Liver (tissue), 9 donors: ENCODE data around the gene LRMDA. TPM values are rescaled to one million over a fixed set of nuclear protein-coding genes. Genes with fewer than 3 reads are reported as not detected.

ENCODE experiments used
- DNase-seq: peaks from one replicate; pipeline ENCODE4 v3.0.0-alpha.2; 2017; ENCODE audit warnings: low spot score
- H3K27ac ChIP-seq, 2 donors: one replicate each; pipeline ENCODE4 v1.7.0; 2013; ENCODE audit warnings: inconsistent platforms in 2 of 2, low read length in 2 of 2, control low read depth in 1 of 2, low read depth in 1 of 2, mild to moderate bottlenecking in 1 of 2
- H3K27me3 ChIP-seq, 4 donors: one replicate each; pipeline versions ENCODE4 v1.6.1 to v1.7.0; 2013; ENCODE audit warnings: low read length in 3 of 4, inconsistent platforms in 1 of 4, mild to moderate bottlenecking in 1 of 4, moderate library complexity in 1 of 4; ENCODE audit not compliant: control insufficient read depth in 4 of 4, insufficient read depth in 4 of 4
- H3K36me3 ChIP-seq, 4 donors: one replicate each; pipeline versions ENCODE4 v1.6.1 to v1.7.0; 2013; ENCODE audit warnings: low read length in 3 of 4, mild to moderate bottlenecking in 3 of 4, low read depth in 1 of 4, moderate library complexity in 1 of 4; ENCODE audit not compliant: control insufficient read depth in 4 of 4, insufficient read depth in 3 of 4
- H3K4me1 ChIP-seq, 4 donors: one replicate each; pipeline versions ENCODE4 v1.6.1 to v1.7.0; 2013; ENCODE audit warnings: low read length in 3 of 4, mild to moderate bottlenecking in 3 of 4, moderate library complexity in 1 of 4; ENCODE audit not compliant: control insufficient read depth in 4 of 4, insufficient read depth in 4 of 4
- H3K4me3 ChIP-seq, 3 donors: one replicate each; pipeline versions ENCODE4 v1.6.1 to v1.7.0; 2013; ENCODE audit warnings: low read length in 3 of 3, control low read depth in 1 of 3, low read depth in 1 of 3, mild to moderate bottlenecking in 1 of 3
- H3K9ac ChIP-seq, 2 donors: one replicate each; pipeline ENCODE4 v1.7.0; 2013; ENCODE audit warnings: low read length in 2 of 2, mild to moderate bottlenecking in 2 of 2, moderate library complexity in 2 of 2, control low read depth in 1 of 2, low read depth in 1 of 2
- H3K9me3 ChIP-seq, 4 donors: one replicate each; pipeline versions ENCODE4 v1.6.1 to v1.7.0; 2013; ENCODE audit warnings: low read length in 3 of 4; ENCODE audit not compliant: control insufficient read depth in 4 of 4
- ATF3 ChIP-seq: IDR thresholded peaks from 2 replicates; pipeline ENCODE4 v1.6.1; 2016; ENCODE audit warnings: antibody characterized with exemption
- CTCF ChIP-seq: fragments of 150-350 bp; IDR thresholded peaks from 2 replicates; pipeline ENCODE4 v1.5.1; 2017; ENCODE audit warnings: improper control_type of control experiment, low read depth, low read length; ENCODE audit not compliant: missing input control
- FOXA1 ChIP-seq: IDR thresholded peaks from 2 replicates; pipeline ENCODE4 v1.6.1; 2016; ENCODE audit warnings: antibody characterized with exemption
- FOXA2 ChIP-seq: IDR thresholded peaks from 2 replicates; pipeline ENCODE4 v1.6.1; 2016; ENCODE audit warnings: antibody characterized with exemption
- GABPA ChIP-seq, 2 donors: IDR thresholded peaks in 1 of 2; conservative IDR thresholded peaks in 1 of 2; 2 replicates each; pipeline ENCODE4 v1.6.1; 2016; ENCODE audit warnings: antibody characterized with exemption in 2 of 2, mild to moderate bottlenecking in 1 of 2, moderate library complexity in 1 of 2
- HNF4A ChIP-seq, 2 donors: conservative IDR thresholded peaks; 2 replicates each; pipeline ENCODE4 v1.6.1; 2016; ENCODE audit warnings: antibody characterized with exemption in 2 of 2, mild to moderate bottlenecking in 2 of 2
- JUND ChIP-seq, 2 donors: IDR thresholded peaks; 2 replicates each; pipeline ENCODE4 v1.6.1; 2016; ENCODE audit warnings: antibody characterized with exemption in 2 of 2
- MAX ChIP-seq: IDR thresholded peaks from 2 replicates; pipeline ENCODE4 v1.6.1; 2016; ENCODE audit warnings: antibody characterized with exemption
- NR2F2 ChIP-seq: IDR thresholded peaks from 2 replicates; pipeline ENCODE4 v1.6.1; 2016; ENCODE audit warnings: antibody characterized with exemption
- RAD21 ChIP-seq, 2 donors: IDR thresholded peaks; 2 replicates each; pipeline ENCODE4 v1.6.1; 2016; ENCODE audit warnings: antibody characterized with exemption in 2 of 2, mild to moderate bottlenecking in 2 of 2
- REST ChIP-seq: IDR thresholded peaks from 2 replicates; pipeline ENCODE4 v1.6.1; 2016; ENCODE audit warnings: antibody characterized with exemption, mild to moderate bottlenecking
- RXRA ChIP-seq, 2 donors: IDR thresholded peaks; 2 replicates each; pipeline ENCODE4 v1.6.1; 2017 to 2018; ENCODE audit warnings: antibody characterized with exemption in 2 of 2, mild to moderate bottlenecking in 1 of 2
- TAF1 ChIP-seq: conservative IDR thresholded peaks from 2 replicates; pipeline ENCODE4 v1.6.1; 2016; ENCODE audit warnings: antibody characterized with exemption, mild to moderate bottlenecking
- YY1 ChIP-seq: IDR thresholded peaks from 2 replicates; pipeline ENCODE4 v1.6.1; 2016; ENCODE audit warnings: antibody characterized with exemption, mild to moderate bottlenecking
- WGBS: extraction: QIAGEN DNeasy Blood & Tissue Kit; methylation state at CpG from one replicate; pipeline ENCODE4 v1.1.7; 2013; 5-methylcytosine and 5-hydroxymethylcytosine counted together
- polyA plus RNA-seq, 2 donors: library from polyadenylated mRNA; stranded (reverse) in 1 of 2; unstranded in 1 of 2; fragments of 200-250 nt in 1 of 2; fragments of >200 nt in 1 of 2; fragmentation: Nextera tagmentation in 1 of 2; extraction: Ambion mirVana in 1 of 2; gene quantifications; one replicate each; pipeline versions ENCODE4 v1.2.1 to v1.2.3, GENCODE V29; 2013 to 2015
- total RNA-seq, 2 donors: library from RNA; depleted of rRNA; stranded (reverse); fragments of >200 nt; gene quantifications; one replicate each; pipeline ENCODE4 v1.2.3, GENCODE V29; 2014
- donor health status: healthy.
- donor health status: healthy.
- donor health status: healthy.
- donor health status: healthy.
- donor health status: healthy.

LRMDA gene
- total and polyA plus RNA-seq, 4 donors = 7.9 to 15.8 (median 11.3) TPM

GRCh38 chr10:75827587-75828021 lies 396.2 kb downstream of the LRMDA start:
- Histone ChIP-seq H3K4me3 (no peak overlapping the region), H3K27ac (no peak overlapping the region), H3K4me1 (no peaks in the 10 kb centered on the region), H3K9ac (no peak overlapping the region), H3K9me3 (no peaks in the 10 kb centered on the region), H3K27me3 (no peaks in the 10 kb centered on the region), H3K36me3 (peaks cover 0 to 1% (median 0%) of the 10 kb centered on the region in 4 donors)
- no peak for DNase-seq
- TF ChIP-seq RAD21 (IDR thresholded peaks at IDR 0.05) (no peak), NR2F2 (no peak), JUND (IDR thresholded peaks at IDR 0.05) (no peak), GABPA (IDR thresholded peaks at IDR 0.05 in 1 of 2, conservative IDR thresholded peaks at IDR 0.05 in 1 of 2) (no peak), ATF3 (no peak), REST (no peak)
- 94% methylated on average over 5 of the region's 5 CpGs for WGBS

- Histone ChIP-seq H3K27me3 (no peaks in the 10 kb centered on the region), H3K36me3 (peaks cover 0 to 1% (median 0%) of the 10 kb centered on the region in 4 donors), H3K27ac (no peak overlapping the region), H3K9ac (no peak overlapping the region), H3K9me3 (no peaks in the 10 kb centered on the region), H3K4me1 (no peaks in the 10 kb centered on the region), H3K4me3 (no peak overlapping the region)
- 91% methylated on average over 3 of the region's 3 CpGs for WGBS
- TF ChIP-seq TAF1 (no peak), FOXA2 (no peak), RXRA (IDR thresholded peaks at IDR 0.05) (no peak), CTCF (no peak), ATF3 (no peak), HNF4A (conservative IDR thresholded peaks at IDR 0.05) (no peak), MAX (no peak), YY1 (no peak), FOXA1 (no peak)
- DNase-seq = no peak
Measured at GRCh38 chr10:75828413-75828812, 397.0 kb downstream of the LRMDA start.
